Right lobe of liver (tissue), 4 donors: ENCODE data around the gene ASCL1.

Experiments
- POLR2A ChIP-seq: fragments of 450-650 bp; IDR thresholded peaks from one replicate; pipeline ENCODE4 v1.6.1; 2017; ENCODE audit warnings: antibody characterized with exemption, mild to moderate bottlenecking
- TF ChIP-seq, protein P1 (sequence below), 4 donors: fragments of 200-600 bp in 3 of 4; fragments of 450-650 bp in 1 of 4; IDR thresholded peaks; one replicate each; pipeline versions ENCODE4 v1.5.1 to v1.8.0; 2016 to 2022; ENCODE audit warnings: antibody characterized with exemption in 4 of 4, mild to moderate bottlenecking in 2 of 4
- donor health status: DM: no; HTN: no; CAD: no.
- donor health status: DM: no; HTN: no; CAD: no.
- donor health status: DM: no; HTN: yes; CAD: no.

DNA sequence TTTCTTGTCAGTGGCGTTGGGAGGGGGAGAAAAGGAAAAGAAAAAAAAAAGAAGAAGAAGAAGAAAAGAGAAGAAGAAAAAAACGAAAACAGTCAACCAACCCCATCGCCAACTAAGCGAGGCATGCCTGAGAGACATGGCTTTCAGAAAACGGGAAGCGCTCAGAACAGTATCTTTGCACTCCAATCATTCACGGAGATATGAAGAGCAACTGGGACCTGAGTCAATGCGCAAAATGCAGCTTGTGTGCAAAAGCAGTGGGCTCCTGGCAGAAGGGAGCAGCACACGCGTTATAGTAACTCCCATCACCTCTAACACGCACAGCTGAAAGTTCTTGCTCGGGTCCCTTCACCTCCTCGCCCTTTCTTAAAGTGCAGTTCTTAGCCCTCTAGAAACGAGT, 1.9 kb downstream of the ASCL1 start:
- TF ChIP-seq, protein P1, sequence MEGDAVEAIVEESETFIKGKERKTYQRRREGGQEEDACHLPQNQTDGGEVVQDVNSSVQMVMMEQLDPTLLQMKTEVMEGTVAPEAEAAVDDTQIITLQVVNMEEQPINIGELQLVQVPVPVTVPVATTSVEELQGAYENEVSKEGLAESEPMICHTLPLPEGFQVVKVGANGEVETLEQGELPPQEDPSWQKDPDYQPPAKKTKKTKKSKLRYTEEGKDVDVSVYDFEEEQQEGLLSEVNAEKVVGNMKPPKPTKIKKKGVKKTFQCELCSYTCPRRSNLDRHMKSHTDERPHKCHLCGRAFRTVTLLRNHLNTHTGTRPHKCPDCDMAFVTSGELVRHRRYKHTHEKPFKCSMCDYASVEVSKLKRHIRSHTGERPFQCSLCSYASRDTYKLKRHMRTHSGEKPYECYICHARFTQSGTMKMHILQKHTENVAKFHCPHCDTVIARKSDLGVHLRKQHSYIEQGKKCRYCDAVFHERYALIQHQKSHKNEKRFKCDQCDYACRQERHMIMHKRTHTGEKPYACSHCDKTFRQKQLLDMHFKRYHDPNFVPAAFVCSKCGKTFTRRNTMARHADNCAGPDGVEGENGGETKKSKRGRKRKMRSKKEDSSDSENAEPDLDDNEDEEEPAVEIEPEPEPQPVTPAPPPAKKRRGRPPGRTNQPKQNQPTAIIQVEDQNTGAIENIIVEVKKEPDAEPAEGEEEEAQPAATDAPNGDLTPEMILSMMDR (IDR thresholded peaks at IDR 0.05): no peak
- TF ChIP-seq POLR2A: no peak
